ENCODE data around the gene SPECC1L. TPM values are rescaled to one million over a fixed set of nuclear protein-coding genes. Genes with fewer than 3 reads are reported as not detected.
A peak's percentile ranks its signal among the peaks of the same experiment; 100 is the strongest.

Gene SPECC1L
- total RNA-seq, 2 donors from 2014 or later = 86.3 to 87.5 TPM

GRCh38 chr22:24333301-24333700, 62.7 kb downstream of the SPECC1L start:
- intact Hi-C loops (cut with DNase I, micrococcal nuclease) = no loop called here

GRCh38 chr22:24335496-24335895, 64.9 kb downstream of the SPECC1L start:
- ATAC-seq = no peak
- intact Hi-C loops (cut with DNase I, micrococcal nuclease) = no loop called here
- DNase-seq = no peak

More at GRCh38 chr22:24333301-24333700, 62.7 kb downstream of the SPECC1L start:
- DNase-seq (no peak), ATAC-seq (no peak)

GRCh38 chr22:24337894-24338645, 67.4 kb downstream of the SPECC1L start:
- intact Hi-C loops (cut with DNase I, micrococcal nuclease) = no loop called here
- DNase-seq (no peak), ATAC-seq (peak; percentile 96)

GRCh38 chr22:24338726-24339451, 68.3 kb downstream of the SPECC1L start:
- intact Hi-C loops (cut with DNase I, micrococcal nuclease) = no loop called here
- ATAC-seq = peak; percentile 13
- DNase-seq = no peak

- ATAC-seq (no peak), DNase-seq (no peak)
- intact Hi-C loops (cut with DNase I, micrococcal nuclease) = no loop called here
Observed at GRCh38 chr22:24339452-24339747, 68.8 kb downstream of the SPECC1L start.

GRCh38 chr22:24341627-24342026, 71.0 kb downstream of the SPECC1L start:
- DNase-seq (no peak), ATAC-seq (no peak)
- intact Hi-C loops (cut with DNase I, micrococcal nuclease) = no loop called here

GRCh38 chr22:24350627-24351026, 80.0 kb downstream of the SPECC1L start:
- ATAC-seq = no peak
- intact Hi-C loops (cut with DNase I, micrococcal nuclease) = no loop called here

GRCh38 chr22:24353121-24353520, 82.5 kb downstream of the SPECC1L start:
- intact Hi-C loops (cut with DNase I, micrococcal nuclease) = no loop called here
- DNase-seq (no peak), ATAC-seq (no peak)

More at GRCh38 chr22:24350627-24351026, 80.0 kb downstream of the SPECC1L start:
- no peak for DNase-seq

- ATAC-seq (no peak), DNase-seq (no peak)
- intact Hi-C loops (cut with DNase I, micrococcal nuclease) = no loop called here
Observed at GRCh38 chr22:24355574-24355973, 84.9 kb downstream of the SPECC1L start.

GRCh38 chr22:24357547-24357946, 86.9 kb downstream of the SPECC1L start:
- DNase-seq = no peak
- intact Hi-C loops (cut with DNase I, micrococcal nuclease) = no loop called here
- no peak for ATAC-seq

- ATAC-seq (no peak), DNase-seq (no peak)
- intact Hi-C loops (cut with DNase I, micrococcal nuclease) = no loop called here
Observed at GRCh38 chr22:24358105-24358836, 87.6 kb downstream of the SPECC1L start.

- ATAC-seq (no peak), DNase-seq (no peak)
- intact Hi-C loops (cut with DNase I, micrococcal nuclease) = no loop called here
Observed at GRCh38 chr22:24359452-24360120, 89.0 kb downstream of the SPECC1L start.

- no peak for DNase-seq
- ATAC-seq = peak; percentile 81
- intact Hi-C loops (cut with DNase I, micrococcal nuclease) = no loop called here
Observed at GRCh38 chr22:24361976-24362646, 91.5 kb downstream of the SPECC1L start.

- ATAC-seq (no peak), DNase-seq (no peak)
- intact Hi-C loops (cut with DNase I, micrococcal nuclease) = no loop called here
Observed at GRCh38 chr22:24363243-24363642, 92.6 kb downstream of the SPECC1L start.

GRCh38 chr22:24366701-24367100, 96.1 kb downstream of the SPECC1L start:
- intact Hi-C loops (cut with DNase I, micrococcal nuclease) = no loop called here
- no peak for ATAC-seq
- no peak for DNase-seq

GRCh38 chr22:24367841-24368240, 97.2 kb downstream of the SPECC1L start:
- intact Hi-C loops (cut with DNase I, micrococcal nuclease) = no loop called here
- no peak for DNase-seq
- ATAC-seq = no peak

- no peak for DNase-seq
- ATAC-seq = peak; percentile 27
- intact Hi-C loops (cut with DNase I, micrococcal nuclease) = no loop called here
Observed at GRCh38 chr22:24370401-24370800, 99.8 kb downstream of the SPECC1L start.

GRCh38 chr22:24376002-24376401, 105.4 kb downstream of the SPECC1L start:
- ATAC-seq (no peak), DNase-seq (no peak)
- intact Hi-C loops (cut with DNase I, micrococcal nuclease) = no loop called here

- intact Hi-C loops (cut with DNase I, micrococcal nuclease) = no loop called here
- ATAC-seq = no peak
- DNase-seq = no peak
Observed at GRCh38 chr22:24376586-24376985, 106.0 kb downstream of the SPECC1L start.
